ENCODE results near the gene COG5.

COG5 gene

GRCh38 chr7:107563775-107564552 lies at the start of gene COG5, which contains the start of gene DUS4L:
Gene COG5, minus strand, starts transcription at chr7:107563920. Its CDS starts 24 bp downstream, at chr7:107563896.
Gene DUS4L, plus strand, starts transcription at chr7:107563971. Its CDS starts 3,100 bp downstream, at chr7:107567071.
- DNase-seq (ENCODE audit: low spot score): peak; percentile 70
- H3K9me3 ChIP-seq (ENCODE audit: severe bottlenecking): no peaks in the 10 kb centered on the region
- no peak for TF ChIP-seq CTCF (IDR thresholded peaks at IDR 0.05; ENCODE audit: poor library complexity, severe bottlenecking)
- peak within 1 kb of the TSS; percentile 90 for H3K27ac ChIP-seq (ENCODE audit: poor library complexity, severe bottlenecking)
- H3K27me3 ChIP-seq (ENCODE audit: insufficient read depth, poor library complexity, severe bottlenecking): no peaks in the 10 kb centered on the region
- H3K36me3 ChIP-seq (ENCODE audit: low read depth): peaks cover 37% of the 10 kb centered on the region
- ATAC-seq (ENCODE audit: low read depth): peak; percentile 50
- H3K4me1 ChIP-seq (ENCODE audit: insufficient read depth, poor library complexity, severe bottlenecking): peaks cover 37% of the 10 kb centered on the region
- H3K4me3 ChIP-seq (ENCODE audit: severe bottlenecking): peak within 1 kb of the TSS; percentile 94

GRCh38 chr7:107613439-107613838 lies 49.7 kb upstream of the COG5 start:
- Histone ChIP-seq H3K4me1 (ENCODE audit: insufficient read depth, poor library complexity, severe bottlenecking) (peaks cover 20% of the 10 kb centered on the region), H3K9me3 (ENCODE audit: severe bottlenecking) (no peaks in the 10 kb centered on the region), H3K27ac (ENCODE audit: poor library complexity, severe bottlenecking) (peak overlapping the region; percentile 57), H3K27me3 (ENCODE audit: insufficient read depth, poor library complexity, severe bottlenecking) (no peaks in the 10 kb centered on the region), H3K4me3 (ENCODE audit: severe bottlenecking) (no peak overlapping the region), H3K36me3 (ENCODE audit: low read depth) (peaks cover 51% of the 10 kb centered on the region)
- DNase-seq (ENCODE audit: low spot score): no peak
- no peak for TF ChIP-seq CTCF (IDR thresholded peaks at IDR 0.05; ENCODE audit: poor library complexity, severe bottlenecking)
- ATAC-seq (ENCODE audit: low read depth): no peak

GRCh38 chr7:107610323-107610722 lies 46.6 kb upstream of the COG5 start:
- ATAC-seq (ENCODE audit: low read depth): no peak
- TF ChIP-seq CTCF (IDR thresholded peaks at IDR 0.05; ENCODE audit: poor library complexity, severe bottlenecking): no peak
- H3K36me3 ChIP-seq (ENCODE audit: low read depth): peaks cover 23% of the 10 kb centered on the region
- H3K27ac ChIP-seq (ENCODE audit: poor library complexity, severe bottlenecking): no peak overlapping the region
- no peaks in the 10 kb centered on the region for H3K27me3 ChIP-seq (ENCODE audit: insufficient read depth, poor library complexity, severe bottlenecking)
- DNase-seq (ENCODE audit: low spot score): no peak
- no peak overlapping the region for H3K4me3 ChIP-seq (ENCODE audit: severe bottlenecking)
- H3K9me3 ChIP-seq (ENCODE audit: severe bottlenecking): no peaks in the 10 kb centered on the region
- H3K4me1 ChIP-seq (ENCODE audit: insufficient read depth, poor library complexity, severe bottlenecking): peaks cover 12% of the 10 kb centered on the region

- ATAC-seq (ENCODE audit: low read depth): no peak
- DNase-seq (ENCODE audit: low spot score): no peak
- TF ChIP-seq CTCF (IDR thresholded peaks at IDR 0.05; ENCODE audit: poor library complexity, severe bottlenecking): no peak
Observed at GRCh38 chr7:107609811-107610261, 46.1 kb upstream of the COG5 start.

GRCh38 chr7:107606303-107606702 lies 42.6 kb upstream of the COG5 start:
- no peak overlapping the region for H3K27ac ChIP-seq (ENCODE audit: poor library complexity, severe bottlenecking)

More at GRCh38 chr7:107609811-107610261, 46.1 kb upstream of the COG5 start:
- no peak overlapping the region for H3K4me3 ChIP-seq (ENCODE audit: severe bottlenecking)
- H3K4me1 ChIP-seq (ENCODE audit: insufficient read depth, poor library complexity, severe bottlenecking): peaks cover 11% of the 10 kb centered on the region
- H3K36me3 ChIP-seq (ENCODE audit: low read depth): peaks cover 20% of the 10 kb centered on the region
- H3K27ac ChIP-seq (ENCODE audit: poor library complexity, severe bottlenecking): no peak overlapping the region
- H3K27me3 ChIP-seq (ENCODE audit: insufficient read depth, poor library complexity, severe bottlenecking): no peaks in the 10 kb centered on the region
- no peaks in the 10 kb centered on the region for H3K9me3 ChIP-seq (ENCODE audit: severe bottlenecking)

More at GRCh38 chr7:107606303-107606702, 42.6 kb upstream of the COG5 start:
- DNase-seq (ENCODE audit: low spot score): no peak
- Histone ChIP-seq H3K4me1 (ENCODE audit: insufficient read depth, poor library complexity, severe bottlenecking) (no peaks in the 10 kb centered on the region), H3K4me3 (ENCODE audit: severe bottlenecking) (no peak overlapping the region), H3K9me3 (ENCODE audit: severe bottlenecking) (no peaks in the 10 kb centered on the region), H3K36me3 (ENCODE audit: low read depth) (peaks cover 35% of the 10 kb centered on the region), H3K27me3 (ENCODE audit: insufficient read depth, poor library complexity, severe bottlenecking) (no peaks in the 10 kb centered on the region)
- ATAC-seq (ENCODE audit: low read depth): no peak
- TF ChIP-seq CTCF (IDR thresholded peaks at IDR 0.05; ENCODE audit: poor library complexity, severe bottlenecking): no peak
